Aorta (tissue), 5 donors: Measurements from ENCODE around the gene RPS26. TPM values are rescaled to one million over a fixed set of nuclear protein-coding genes. Genes with fewer than 3 reads are reported as not detected.

ENCODE experiments used
- ATAC-seq: fragments of 200-7000 bp; cut with Tn5 transposase; one replicate; pipeline ENCODE4 v1.9.1; 2022; ENCODE audit warnings: moderate library complexity; ENCODE audit not compliant: low FRiP score
- DNase-seq, 2 donors: peaks; one replicate each; pipeline ENCODE4 v3.0.0-alpha.2; 2020
- H3K27ac ChIP-seq, 2 donors: one replicate each; pipeline ENCODE4 v1.5.1; 2013; ENCODE audit warnings: low read length in 2 of 2, mild to moderate bottlenecking in 2 of 2, moderate library complexity in 2 of 2, control low read depth in 1 of 2, inconsistent platforms in 1 of 2, low read depth in 1 of 2
- H3K27me3 ChIP-seq, 2 donors: one replicate each; pipeline ENCODE4 v1.6.1; 2013; ENCODE audit warnings: control low read depth in 1 of 2, low read length in 1 of 2, mild to moderate bottlenecking in 1 of 2, moderate library complexity in 1 of 2; ENCODE audit not compliant: insufficient read depth in 2 of 2, control insufficient read depth in 1 of 2
- H3K36me3 ChIP-seq, 2 donors: one replicate each; pipeline ENCODE4 v1.6.1; 2013; ENCODE audit warnings: control low read depth in 1 of 2, low read length in 1 of 2, mild to moderate bottlenecking in 1 of 2; ENCODE audit not compliant: insufficient read depth in 2 of 2, control insufficient read depth in 1 of 2
- H3K4me1 ChIP-seq, 2 donors: one replicate each; pipeline ENCODE4 v1.6.1; 2013; ENCODE audit warnings: low read length in 2 of 2, control low read depth in 1 of 2, mild to moderate bottlenecking in 1 of 2, moderate library complexity in 1 of 2; ENCODE audit not compliant: insufficient read depth in 2 of 2, control insufficient read depth in 1 of 2
- H3K4me3 ChIP-seq, 2 donors: one replicate each; pipeline ENCODE4 v1.5.1; 2013; ENCODE audit warnings: low read length in 2 of 2, control low read depth in 1 of 2, mild to moderate bottlenecking in 1 of 2
- H3K9me3 ChIP-seq: one replicate; pipeline ENCODE4 v1.6.1; 2013; ENCODE audit warnings: mild to moderate bottlenecking, low read length; ENCODE audit not compliant: control insufficient read depth
- WGBS, 2 donors: extraction: QIAGEN DNeasy Blood & Tissue Kit; methylation state at CpG; one replicate each; pipeline ENCODE4 v1.1.7; 2013; 5-methylcytosine and 5-hydroxymethylcytosine counted together
- intact Hi-C, 2 donors: fragments of 100-400 bp; cut with DNase I; formaldehyde crosslinking; loops; one replicate each; pipeline versions ENCODE4 v1.14.2 to v1.15.0; 2022
- polyA plus RNA-seq, 2 donors: library from polyadenylated mRNA; stranded (reverse); fragments of 200-250 nt; gene quantifications; one replicate each; pipeline ENCODE4 v1.2.3, GENCODE V29; 2013
- total RNA-seq, 2 donors: library from RNA; stranded (reverse); fragmentation: NEBNext Ultra II Directional; extraction: Animal tissue kit (Norgen Biotek cat#: 25700); gene quantifications; one replicate each; pipeline ENCODE4 v1.2.1, GENCODE V29; 2021
- donor health status: healthy with polysubstance abuse.
- donor health status: Bipolar disorder and iron deficiency.
- donor health status: DM: no; HTN: no; CAD: no.
- donor health status: DM: no; HTN: no; CAD: no.
- donor health status: DM: yes; HTN: yes; CAD: no.

The RPS26 gene
- total and polyA plus RNA-seq, 4 donors = 40.5 to 1,454 (median 521) TPM

- Histone ChIP-seq H3K27me3 (no peaks in the 10 kb centered on the region), H3K9me3 (no peaks in the 10 kb centered on the region), H3K4me1 (no peaks in the 10 kb centered on the region), H3K27ac (no peak overlapping the region), H3K4me3 (no peak overlapping the region), H3K36me3 (no peaks in the 10 kb centered on the region)
- WGBS, 2 donors = 87 to 93% methylated on average over 3 of the region's 3 CpGs
- intact Hi-C loops = no loop called here
- ATAC-seq (no peak), DNase-seq (no peak)
These were observed 44.4 kb downstream of the RPS26 start for GRCh38 chr12:56086096-56086495.

- no peak for DNase-seq
- Histone ChIP-seq H3K27ac (no peak overlapping the region), H3K4me1 (no peaks in the 10 kb centered on the region), H3K9me3 (no peaks in the 10 kb centered on the region), H3K36me3 (no peaks in the 10 kb centered on the region), H3K27me3 (no peaks in the 10 kb centered on the region), H3K4me3 (no peak overlapping the region)
- intact Hi-C loops = no loop called here
- 85 to 89% methylated on average over 6 of the region's 6 CpGs for whole genome bisulfite sequencing, 2 donors
- ATAC-seq = no peak
These were observed 44.9 kb downstream of the RPS26 start for GRCh38 chr12:56086608-56087007.

- intact Hi-C loops = no loop called here
- Histone ChIP-seq H3K4me3 (no peak overlapping the region), H3K36me3 (no peaks in the 10 kb centered on the region), H3K9me3 (no peaks in the 10 kb centered on the region), H3K4me1 (no peaks in the 10 kb centered on the region), H3K27me3 (no peaks in the 10 kb centered on the region), H3K27ac (no peak overlapping the region)
- 80 to 84% methylated on average over 6 of the region's 6 CpGs for WGBS, 2 donors
- DNase-seq (peak in 1 of 2 donors; percentile 57), ATAC-seq (peak; percentile 44)
These were observed 45.5 kb downstream of the RPS26 start for GRCh38 chr12:56087220-56087619.

Other genes starting within 250 kb of the RPS26 start
- 10 to 100 TPM; 48.3 to 51.8 TPM for gene SARNP, start 224.2 kb upstream of the RPS26 start, total RNA-seq
- gene SARNP, start 224.2 kb upstream of the RPS26 start, polyA plus RNA-seq = 100 to 1,000 TPM in 1 of 2 donors, 10 to 100 TPM in 1; 88.9 to 123 TPM
- gene ORMDL2, start 223.9 kb upstream of the RPS26 start, total RNA-seq = 10 to 100 TPM; 23.6 to 34.6 TPM
- gene ORMDL2, start 223.9 kb upstream of the RPS26 start, polyA plus RNA-seq = 10 to 100 TPM; 32.5 to 37.4 TPM
- gene DNAJC14, start 212.3 kb upstream of the RPS26 start, total RNA-seq = 10 to 100 TPM; 22.6 to 24.6 TPM
- 10 to 100 TPM; 11.9 to 12.3 TPM for gene DNAJC14, start 212.3 kb upstream of the RPS26 start, polyA plus RNA-seq
- 100 to 1,000 TPM in 1 of 2 donors, 10 to 100 TPM in 1; 26.4 to 144 TPM for gene MMP19, start 199.0 kb upstream of the RPS26 start, total RNA-seq
- 10 to 100 TPM in 1 of 2 donors, 1 to 10 TPM in 1; 8.9 to 94.4 TPM for gene MMP19, start 199.0 kb upstream of the RPS26 start, polyA plus RNA-seq
- 10 to 100 TPM; 21.9 to 23.5 TPM for gene PYM1, start 114.0 kb upstream of the RPS26 start, total RNA-seq
- 10 to 100 TPM; 28.9 to 40.2 TPM for gene PYM1, start 114.0 kb upstream of the RPS26 start, polyA plus RNA-seq
- 10 to 100 TPM; 74.1 to 86.5 TPM for gene DGKA, start 110.8 kb upstream of the RPS26 start, total RNA-seq
- 10 to 100 TPM; 41.4 to 85.6 TPM for gene DGKA, start 110.8 kb upstream of the RPS26 start, polyA plus RNA-seq
- 1 to 10 TPM in 1 of 2 donors, under 1 TPM in 1; 0.93 to 2.0 TPM for gene PMEL, start 75.9 kb upstream of the RPS26 start, total RNA-seq
- 1 to 10 TPM in 1 of 2 donors, under 1 TPM in 1; 0.64 to 2.9 TPM for gene PMEL, start 75.9 kb upstream of the RPS26 start, polyA plus RNA-seq
- 10 to 100 TPM; 29.8 to 35.5 TPM for gene CDK2, start 75.1 kb upstream of the RPS26 start, total RNA-seq
- gene CDK2, start 75.1 kb upstream of the RPS26 start, polyA plus RNA-seq = 10 to 100 TPM; 27.9 to 36.5 TPM
- 100 to 1,000 TPM; 115 to 126 TPM for gene RAB5B, start 67.8 kb upstream of the RPS26 start, total RNA-seq
- 10 to 100 TPM; 58.4 to 86.2 TPM for gene RAB5B, start 67.8 kb upstream of the RPS26 start, polyA plus RNA-seq
- 10 to 100 TPM; 17.7 to 18.3 TPM for gene SUOX, start 44.6 kb upstream of the RPS26 start, total RNA-seq
- gene SUOX, start 44.6 kb upstream of the RPS26 start, polyA plus RNA-seq = 10 to 100 TPM in 1 of 2 donors, 1 to 10 TPM in 1; 6.4 to 17.6 TPM
- gene IKZF4, start 20.9 kb upstream of the RPS26 start, total RNA-seq = 10 to 100 TPM in 1 of 2 donors, 1 to 10 TPM in 1; 9.8 to 12.2 TPM
- gene IKZF4, start 20.9 kb upstream of the RPS26 start, polyA plus RNA-seq = 1 to 10 TPM; 1.8 to 5.3 TPM
- gene ERBB3, start 38.2 kb downstream of the RPS26 start, total RNA-seq = 1 to 10 TPM; 3.2 to 5.1 TPM
- 1 to 10 TPM in 1 of 2 donors, under 1 TPM in 1; 0.23 to 9.6 TPM for gene ERBB3, start 38.2 kb downstream of the RPS26 start, polyA plus RNA-seq
- gene PA2G4, start 62.6 kb downstream of the RPS26 start, total RNA-seq = 10 to 100 TPM; 59.9 to 63.5 TPM
- 10 to 100 TPM; 79.6 to 80.8 TPM for gene PA2G4, start 62.6 kb downstream of the RPS26 start, polyA plus RNA-seq
- gene RPL41, start 74.7 kb downstream of the RPS26 start, total RNA-seq = 1,000 to 10,000 TPM; 2,225 to 2,370 TPM
- gene RPL41, start 74.7 kb downstream of the RPS26 start, polyA plus RNA-seq = 1,000 to 10,000 TPM; 5,850 to 7,278 TPM
- gene ZC3H10, start 76.3 kb downstream of the RPS26 start, total RNA-seq = 1 to 10 TPM; 8.9 to 9.6 TPM
- 1 to 10 TPM; 1.8 to 3.1 TPM for gene ZC3H10, start 76.3 kb downstream of the RPS26 start, polyA plus RNA-seq
- 100 to 1,000 TPM; 103 to 106 TPM for gene ESYT1, start 86.3 kb downstream of the RPS26 start, total RNA-seq
- 10 to 100 TPM; 27.0 to 54.6 TPM for gene ESYT1, start 86.3 kb downstream of the RPS26 start, polyA plus RNA-seq
- 10 to 100 TPM; 30.2 to 34.2 TPM for gene MYL6B, start 110.7 kb downstream of the RPS26 start, total RNA-seq
- 100 to 1,000 TPM in 1 of 2 donors, 10 to 100 TPM in 1; 66.6 to 101 TPM for gene MYL6B, start 110.7 kb downstream of the RPS26 start, polyA plus RNA-seq
- gene MYL6, start 116.4 kb downstream of the RPS26 start, total RNA-seq = 1,000 to 10,000 TPM; 1,811 to 3,292 TPM
- 1,000 to 10,000 TPM; 5,914 to 7,311 TPM for gene MYL6, start 116.4 kb downstream of the RPS26 start, polyA plus RNA-seq
- gene SMARCC2, start 147.6 kb downstream of the RPS26 start, total RNA-seq = 100 to 1,000 TPM; 118 to 140 TPM
- gene SMARCC2, start 147.6 kb downstream of the RPS26 start, polyA plus RNA-seq = 10 to 100 TPM; 45.0 to 56.2 TPM
- 10 to 100 TPM; 50.9 to 61.4 TPM for gene RNF41, start 180.0 kb downstream of the RPS26 start, total RNA-seq
- 10 to 100 TPM; 32.9 to 39.3 TPM for gene RNF41, start 180.0 kb downstream of the RPS26 start, polyA plus RNA-seq
- gene NABP2, start 182.4 kb downstream of the RPS26 start, total RNA-seq = 10 to 100 TPM; 18.6 to 19.7 TPM
- gene NABP2, start 182.4 kb downstream of the RPS26 start, polyA plus RNA-seq = 10 to 100 TPM; 25.7 to 28.6 TPM
- gene SLC39A5, start 188.1 kb downstream of the RPS26 start, total RNA-seq = not detected
- 10 to 100 TPM in 1 of 2 donors, 1 to 10 TPM in 1; 1.1 to 21.4 TPM for gene SLC39A5, start 188.1 kb downstream of the RPS26 start, polyA plus RNA-seq
- 10 to 100 TPM; 30.5 to 37.9 TPM for gene ANKRD52, start 216.5 kb downstream of the RPS26 start, total RNA-seq
- 1 to 10 TPM; 4.4 to 9.3 TPM for gene ANKRD52, start 216.5 kb downstream of the RPS26 start, polyA plus RNA-seq
- gene COQ10A, start 225.0 kb downstream of the RPS26 start, total RNA-seq = 10 to 100 TPM; 11.1 to 11.2 TPM
- gene COQ10A, start 225.0 kb downstream of the RPS26 start, polyA plus RNA-seq = 10 to 100 TPM; 11.9 to 18.9 TPM